Measurements from ENCODE around the gene WDR81. TPM values are rescaled to one million over a fixed set of nuclear protein-coding genes. Genes with fewer than 3 reads are reported as not detected.
"Not testable (repeated sequence)": the region's sequence is repeated elsewhere in the genome, so short reads cannot be mapped to it uniquely, and the experiment has no call there.

The WDR81 gene
- total RNA-seq, 1 donor from 2014 or later = 16.2 TPM

GRCh38 chr17:1764284-1764683 lies 39.8 kb downstream of the WDR81 start:
- Mint-ChIP-seq H3K27me3 (ENCODE audit: low read depth) (no peaks in the 10 kb centered on the region), H3K27ac (ENCODE audit: unreplicated experiment) (peak overlapping the region; percentile 59), H3K36me3 (ENCODE audit: low read depth) (no peaks in the 10 kb centered on the region), H3K4me1 (ENCODE audit: low read depth) (peaks cover 27% of the 10 kb centered on the region), H3K9me3 (ENCODE audit: low read depth) (no peaks in the 10 kb centered on the region), H3K4me3 (ENCODE audit: unreplicated experiment) (no peak overlapping the region)
- TF ChIP-seq CTCF (IDR thresholded peaks at IDR 0.05) = no peak
- DNase-seq (ENCODE audit: low spot score) = no peak

GRCh38 chr17:1764705-1765104 lies 40.2 kb downstream of the WDR81 start:
- not testable (repeated sequence) for DNase-seq (ENCODE audit: low spot score); H3K27me3 Mint-ChIP-seq (ENCODE audit: low read depth); H3K9me3 Mint-ChIP-seq (ENCODE audit: low read depth); H3K36me3 Mint-ChIP-seq (ENCODE audit: low read depth); H3K4me3 Mint-ChIP-seq (ENCODE audit: unreplicated experiment)
- H3K4me1 Mint-ChIP-seq (ENCODE audit: low read depth) = peaks cover 30% of the 10 kb centered on the region
- H3K27ac Mint-ChIP-seq (ENCODE audit: unreplicated experiment) = peak overlapping the region; percentile 59

GRCh38 chr17:1765576-1765975 lies 41.1 kb downstream of the WDR81 start:
- no peaks in the 10 kb centered on the region for H3K27me3 Mint-ChIP-seq (ENCODE audit: low read depth)
- no peak for TF ChIP-seq CTCF (IDR thresholded peaks at IDR 0.05)
- no peak for DNase-seq (ENCODE audit: low spot score)

GRCh38 chr17:1766382-1767135 lies 42.1 kb downstream of the WDR81 start:
- TF ChIP-seq CTCF (IDR thresholded peaks at IDR 0.05) = no peak
- Mint-ChIP-seq H3K27me3 (ENCODE audit: low read depth) (no peaks in the 10 kb centered on the region), H3K4me3 (ENCODE audit: unreplicated experiment) (no peak overlapping the region), H3K9me3 (ENCODE audit: low read depth) (no peaks in the 10 kb centered on the region), H3K4me1 (ENCODE audit: low read depth) (peaks cover 35% of the 10 kb centered on the region), H3K36me3 (ENCODE audit: low read depth) (no peaks in the 10 kb centered on the region), H3K27ac (ENCODE audit: unreplicated experiment) (no peak overlapping the region)
- no peak for DNase-seq (ENCODE audit: low spot score)

More at GRCh38 chr17:1765576-1765975, 41.1 kb downstream of the WDR81 start:
- Mint-ChIP-seq H3K36me3 (ENCODE audit: low read depth) (no peaks in the 10 kb centered on the region), H3K4me1 (ENCODE audit: low read depth) (peaks cover 36% of the 10 kb centered on the region), H3K27ac (ENCODE audit: unreplicated experiment) (no peak overlapping the region), H3K4me3 (ENCODE audit: unreplicated experiment) (no peak overlapping the region), H3K9me3 (ENCODE audit: low read depth) (no peaks in the 10 kb centered on the region)

GRCh38 chr17:1767358-1767757 lies 42.9 kb downstream of the WDR81 start:
- Mint-ChIP-seq H3K9me3 (ENCODE audit: low read depth) (no peaks in the 10 kb centered on the region), H3K36me3 (ENCODE audit: low read depth) (no peaks in the 10 kb centered on the region), H3K4me3 (ENCODE audit: unreplicated experiment) (no peak overlapping the region), H3K27ac (ENCODE audit: unreplicated experiment) (no peak overlapping the region), H3K27me3 (ENCODE audit: low read depth) (no peaks in the 10 kb centered on the region), H3K4me1 (ENCODE audit: low read depth) (peaks cover 28% of the 10 kb centered on the region)
- DNase-seq (ENCODE audit: low spot score) = no peak
- TF ChIP-seq CTCF (IDR thresholded peaks at IDR 0.05) = no peak

All from chondrocyte (in vitro differentiated cells).